K562 (cell line): ENCODE measurements around the gene AIF1. TPM values are rescaled to one million over a fixed set of nuclear protein-coding genes. Genes with fewer than 3 reads are reported as not detected.

Experiments
- ATAC-seq: fragments of 200-7000 bp; cut with Tn5 transposase; 3 replicates; pipeline ENCODE4 v1.9.1; 2020; ENCODE audit warnings: moderate library complexity
- BruUV-seq: library from RNA; stranded (reverse); fragments of 400-500 nt; replicated peaks from 2 replicates; lab custom pipeline; 2021; lab: Mats Ljungman, UMichigan
- CTCF ChIA-PET: fragments of 300-600 bp; formaldehyde crosslinking; extraction: SDS; loops from one replicate; lab custom pipeline; 2021; ENCODE audit warnings: low intra/inter-chr PET ratio; lab: Yijun Ruan, JAX
- POLR2A ChIA-PET: fragments of 300-600, 350-650 bp; sonication (Branson Sonifier 250); formaldehyde crosslinking; extraction: SDS; loops from one replicate; lab custom pipeline; 2021; ENCODE audit warnings: antibody characterized with exemption, inconsistent platforms; lab: Yijun Ruan, JAX
- DNase-seq, 4 experiments: peaks; one replicate each; pipeline versions ENCODE4 v3.0.0 to v3.0.0-alpha.2; 2011 to 2018; ENCODE audit warnings: low spot score in 3 of 4, mixed read lengths in 3 of 4; ENCODE audit errors: extremely low read depth in 1 of 4
- FAIRE-seq: peaks from 2 replicates; lab custom pipeline; 2011; peaks lifted over from hg19 to GRCh38; lab: Jason Lieb, UNC
- H2AFZ ChIP-seq: 2 replicates; pipeline ENCODE4 v1.6.0; 2011; ENCODE audit warnings: low read depth, low read length, control low read depth, inconsistent platforms
- H3K27ac ChIP-seq: fragments of 200-600 bp; 3 replicates; pipeline ENCODE4 v1.8.0; 2011; ENCODE audit warnings: low read depth, mild to moderate bottlenecking, control low read depth, inconsistent platforms, low read length, moderate library complexity, mixed read lengths; ENCODE audit errors: extremely low read depth
- H3K27me3 ChIP-seq, 2 experiments: fragments of 300-600 bp in 1 of 2; 2 replicates in 1 of 2; 3 replicates in 1 of 2; pipeline versions ENCODE4 v1.6.0 to v1.8.0; 2011; ENCODE audit warnings: inconsistent platforms in 2 of 2, low read length in 2 of 2, mild to moderate bottlenecking in 1 of 2, mixed read lengths in 1 of 2, moderate library complexity in 1 of 2; ENCODE audit not compliant: control insufficient read depth in 2 of 2, insufficient read depth in 2 of 2
- H3K36me3 ChIP-seq: fragments of 300-600 bp; 3 replicates; pipeline ENCODE4 v1.8.0; 2011; ENCODE audit warnings: mild to moderate bottlenecking, low read length, inconsistent platforms; ENCODE audit not compliant: control insufficient read depth, insufficient read depth
- H3K4me1 ChIP-seq, 2 experiments: fragments of 200-600 bp in 1 of 2; replicated peaks in 1 of 2; 2 replicates in 1 of 2; 3 replicates in 1 of 2; pipeline versions ENCODE4 v1.5.1 to v1.8.0; 2011; ENCODE audit warnings: inconsistent platforms in 2 of 2, low read length in 2 of 2, mild to moderate bottlenecking in 1 of 2, mixed read lengths in 1 of 2, moderate library complexity in 1 of 2; ENCODE audit not compliant: control insufficient read depth in 2 of 2, insufficient read depth in 2 of 2
- H3K4me2 ChIP-seq: 2 replicates; pipeline ENCODE4 v1.6.1; 2011; ENCODE audit warnings: low read length, control low read depth, inconsistent platforms, mixed read lengths; ENCODE audit not compliant: insufficient read depth
- H3K4me3 ChIP-seq: fragments of 200-600 bp; sonication (generic), shearing (Covaris generic); 2 replicates; pipeline ENCODE4 v1.5.1; 2016; ENCODE audit warnings: control low read depth, inconsistent platforms
- H3K79me2 ChIP-seq: fragments of 200-600 bp; 3 replicates; pipeline ENCODE4 v1.8.0; 2011; ENCODE audit warnings: low read length, inconsistent platforms; ENCODE audit not compliant: control insufficient read depth, insufficient read depth
- H3K9ac ChIP-seq, 2 experiments: 2 replicates each; pipeline versions ENCODE4 v1.6.0 to v1.6.1; 2011; ENCODE audit warnings: low read depth in 2 of 2, low read length in 2 of 2, control low read depth in 1 of 2, inconsistent platforms in 1 of 2, mild to moderate bottlenecking in 1 of 2, mixed read lengths in 1 of 2; ENCODE audit not compliant: insufficient read depth in 1 of 2
- H3K9me1 ChIP-seq: one replicate; pipeline ENCODE4 v1.6.0; 2011; ENCODE audit warnings: inconsistent platforms, mild to moderate bottlenecking, low read length, moderate library complexity; ENCODE audit not compliant: control insufficient read depth, insufficient read depth
- H3K9me3 ChIP-seq: replicated peaks from 2 replicates; pipeline ENCODE4 v1.5.1; 2011; ENCODE audit warnings: low read depth, low read length, inconsistent platforms; ENCODE audit not compliant: control insufficient read depth, insufficient read depth
- H4K20me1 ChIP-seq: replicated peaks from 2 replicates; pipeline ENCODE4 v1.6.1; 2011; ENCODE audit warnings: low read length, inconsistent platforms, mixed read lengths; ENCODE audit not compliant: control insufficient read depth, insufficient read depth
- ASH1L ChIP-seq: fragments of 450-650 bp; IDR thresholded peaks from 2 replicates; pipeline ENCODE4 v1.6.1; 2018; ENCODE audit warnings: borderline replicate concordance, mild to moderate bottlenecking, low read depth; ENCODE audit not compliant: partially characterized antibody
- FOXK2 ChIP-seq, 2 experiments: fragments of 450-650 bp; IDR thresholded peaks in 1 of 2; conservative IDR thresholded peaks in 1 of 2; 2 replicates each; pipeline ENCODE4 v1.6.1; 2016; ENCODE audit warnings: low read depth in 2 of 2, mild to moderate bottlenecking in 1 of 2
- POLR2AphosphoS5 ChIP-seq: IDR thresholded peaks from 2 replicates; pipeline ENCODE4 v1.6.1; 2011; ENCODE audit warnings: mild to moderate bottlenecking, low read depth, low read length, moderate library complexity; ENCODE audit not compliant: control insufficient read depth, insufficient read depth
- POLR2G ChIP-seq: fragments of 200-400 bp; formaldehyde crosslinking; IDR thresholded peaks from 2 replicates; pipeline ENCODE4 v1.6.1; 2017; ENCODE audit warnings: low read depth, mild to moderate bottlenecking, antibody characterized with exemption, low read length, moderate library complexity
- RBFOX2 ChIP-seq: fragments of 200-400 bp; formaldehyde crosslinking; IDR thresholded peaks from 2 replicates; pipeline ENCODE4 v1.6.1; 2017; ENCODE audit warnings: low read depth, mild to moderate bottlenecking, low read length, moderate library complexity
- WGBS: fragments of 100-300 bp; shearing (Covaris generic); methylation state at CpG from one replicate; pipeline ENCODE4 v1.1.6; 2016; ENCODE audit warnings: low coverage, mixed read lengths; ENCODE audit not compliant: insufficient coverage; ENCODE audit errors: missing lambda C conversion rate; 5-methylcytosine and 5-hydroxymethylcytosine counted together
- in situ Hi-C: fragments of 300-500 bp; cut with MboI; formaldehyde crosslinking; loops from 4 replicates; pipeline ENCODE4 v1.15.0; 2018; ENCODE audit warnings: inconsistent platforms, mixed read lengths
- intact Hi-C: fragments of 100-400 bp; cut with micrococcal nuclease; formaldehyde crosslinking; loops from 2 replicates; pipeline ENCODE4 v1.14.2; 2022
- polyA plus RNA-seq, 8 experiments: library from polyadenylated mRNA; depleted of rRNA in 4 of 8; stranded (reverse) in 5 of 8; unstranded in 3 of 8; fragments of >200 nt; fragmentation: Nextera tagmentation in 2 of 8; fragmentation: Illumina TruSeq in 1 of 8; extraction: Ambion mirVana in 2 of 8; extraction: Trizol in 1 of 8; gene quantifications; 2 replicates each; pipeline versions ENCODE4 v1.2.1 to v1.2.3, GENCODE V29; 2011 to 2014; ENCODE audit warnings: inconsistent platforms in 1 of 8, missing spikeins in 1 of 8
- total RNA-seq, 7 experiments: library from RNA; depleted of rRNA in 6 of 7; stranded (reverse); fragments of >200 nt in 6 of 7; fragmentation: Illumina TruSeq in 2 of 7; extraction: Trizol in 2 of 7; gene quantifications; 2 replicates each; pipeline versions ENCODE4 v1.2.1 to v1.2.3, GENCODE V29; 2011 to 2021; ENCODE audit warnings: low replicate concordance in 1 of 7

The AIF1 gene
- total and polyA plus RNA-seq, 9 of the 15 experiments (the other 6 are each of a cell fraction or from before 2014, with no cell fraction given) = 9.4 to 33.4 (median 19.4) TPM

- ChIA-PET POLR2A (interaction anchor here (0.6 to 11.9 kb wide), 7 partner anchors 7 to 107 kb away, joined by 3 to 190 read pairs (median 4); partner anchors contain the start of genes APOM and BAG6), CTCF (no interaction called here)
- H3K4me2 ChIP-seq = no peak overlapping the region
- ATAC-seq = no peak
- no peaks in the 10 kb centered on the region for H3K9me3 ChIP-seq
- BruUV-seq = no TSS peak
- no peak overlapping the region for H2AFZ ChIP-seq
- DNase-seq = no peak
- no peaks in the 10 kb centered on the region for H4K20me1 ChIP-seq
- no peak for TF ChIP-seq FOXK2 (conservative IDR thresholded peaks at IDR 0.05 in 1 of 2, IDR thresholded peaks at IDR 0.05 in 1 of 2; ENCODE audit: low read depth in 2 of 2)
- TF ChIP-seq POLR2AphosphoS5 = peak; percentile 12; the same call in 1 of the 2 replicates
- TF ChIP-seq RBFOX2 = peak; percentile 42
- no peak for TF ChIP-seq ASH1L
- TF ChIP-seq POLR2G = peak; percentile 46; the same call in 1 of the 2 replicates
- WGBS = 92% methylated on average over 9 of the region's 9 CpGs
- H3K9me1 ChIP-seq = no peaks in the 10 kb centered on the region
- peaks cover 95% of the 10 kb centered on the region for H3K36me3 ChIP-seq
- peak overlapping the region in 1 of 2 experiments; percentile 11; a peak in 1 of 4 replicates for H3K9ac ChIP-seq
- H3K27ac ChIP-seq = no peak overlapping the region
- H3K27me3 ChIP-seq = no peaks in the 10 kb centered on the region
- no peak overlapping the region for H3K4me3 ChIP-seq
- in situ Hi-C loops (no loop called here), intact Hi-C loops (no loop called here)
- H3K79me2 ChIP-seq = peaks cover 20% of the 10 kb centered on the region
- FAIRE-seq = no peak
- peaks cover 0 to 5% of the 10 kb centered on the region in 2 experiments; a peak in 1 of 5 replicates for H3K4me1 ChIP-seq
Measured at GRCh38 chr6:31645325-31645724, 30.3 kb downstream of the AIF1 start.
